Stimulated activated CD8-positive, alpha-beta memory T cell treated with anti-CD3 and anti-CD28 coated beads, Interleukin-2, amount 100 ng/mL, for 48 hours (primary cell): ENCODE data around the gene GHRL.
"Not testable (repeated sequence)": the region's sequence is repeated elsewhere in the genome, so short reads cannot be mapped to it uniquely, and the experiment has no call there.

Experiments used
- DNase-seq, 2 donors: peaks; one replicate each; pipeline ENCODE4 v3.0.0-alpha.2; 2020; ENCODE audit warnings: low read depth in 2 of 2

The GHRL gene

GRCh38 chr3:10299175-10299574 lies 6.4 kb upstream of the GHRL start:
- DNase-seq, result no peak

DNA sequence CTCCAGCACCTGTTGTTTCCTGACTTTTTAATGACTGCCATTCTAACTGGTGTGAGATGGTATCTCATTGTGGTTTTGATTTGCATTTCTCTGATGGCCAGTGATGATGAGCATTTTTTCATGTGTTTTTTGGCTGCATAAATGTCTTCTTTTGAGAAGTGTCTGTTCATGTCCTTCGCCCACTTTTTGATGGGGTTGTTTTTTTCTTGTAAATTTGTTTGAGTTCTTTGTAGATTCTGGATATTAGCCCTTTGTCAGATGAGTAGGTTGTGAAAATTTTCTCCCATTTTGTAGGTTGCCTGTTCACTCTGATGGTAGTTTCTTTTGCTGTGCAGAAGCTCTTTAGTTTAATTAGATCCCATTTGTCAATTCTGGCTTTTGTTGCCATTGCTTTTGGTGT lies 5.3 kb upstream of the GHRL start:
- DNase-seq, result not testable (repeated sequence)

GRCh38 chr3:10294030-10294586 lies 1.4 kb upstream of the GHRL start:
- DNase-seq, result no peak

- no peak for DNase-seq
Measured at GRCh38 chr3:10291641-10292040, 1.1 kb downstream of the GHRL start.

DNA sequence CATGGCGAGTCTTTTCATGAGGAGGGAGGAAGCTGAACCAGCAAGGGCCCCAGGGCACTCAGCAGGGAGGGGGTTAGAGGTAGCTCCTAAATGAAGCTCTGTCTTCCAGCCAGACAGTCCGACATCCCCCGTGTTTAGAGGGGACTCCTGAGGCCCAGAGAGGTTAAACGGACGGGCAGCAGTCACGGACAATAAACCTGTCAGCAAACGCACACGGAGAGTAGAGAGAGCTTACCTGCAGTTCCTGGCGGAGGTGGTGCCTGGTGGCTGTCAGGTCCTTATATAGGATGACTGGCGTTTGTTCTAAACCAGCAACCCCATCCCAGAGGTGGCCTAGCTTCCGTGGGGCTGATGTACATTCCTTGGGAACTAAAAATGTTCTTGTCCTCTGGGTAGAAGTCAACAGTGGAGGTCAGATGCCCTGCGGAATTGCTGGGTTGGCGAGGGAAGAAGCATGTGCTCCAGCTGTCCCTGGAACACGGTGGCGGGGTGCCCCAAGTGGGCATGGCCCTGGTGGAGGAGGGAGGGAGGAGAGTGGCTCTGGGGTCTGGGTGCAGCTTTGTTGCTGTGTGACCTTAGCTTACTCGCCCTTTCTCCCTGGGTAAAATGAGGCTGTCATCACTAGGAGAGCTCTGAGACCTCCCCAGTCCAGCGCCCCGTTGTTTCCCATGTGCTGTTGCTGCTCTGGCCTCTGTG lies 2.1 kb downstream of the GHRL start:
- no peak for DNase-seq

- DNase-seq, result no peak
Measured at GRCh38 chr3:10289787-10290355, 2.9 kb downstream of the GHRL start.

- DNase-seq, result no peak
Measured at GRCh38 chr3:10289077-10289476, 3.7 kb downstream of the GHRL start.

DNA sequence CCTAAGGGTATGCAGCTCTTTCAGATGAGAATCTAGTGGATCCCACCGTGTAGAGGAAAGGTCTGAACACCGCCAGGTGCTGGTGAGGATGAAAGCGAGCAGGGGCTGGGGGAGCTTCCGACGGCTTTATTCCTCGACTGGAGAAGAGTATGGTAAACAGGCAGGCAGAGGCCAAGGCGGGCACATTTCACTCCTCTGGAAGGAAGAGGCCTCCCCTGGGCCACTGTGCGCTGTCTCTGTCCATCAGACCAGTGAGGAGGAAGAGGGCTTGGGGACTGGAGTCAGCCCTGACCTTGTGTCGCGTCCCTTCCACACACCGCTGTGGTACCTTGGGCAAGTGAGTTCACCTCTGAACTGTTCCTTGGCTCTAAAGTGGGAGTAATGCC lies 4.2 kb downstream of the GHRL start:
- DNase-seq, result no peak

DNA sequence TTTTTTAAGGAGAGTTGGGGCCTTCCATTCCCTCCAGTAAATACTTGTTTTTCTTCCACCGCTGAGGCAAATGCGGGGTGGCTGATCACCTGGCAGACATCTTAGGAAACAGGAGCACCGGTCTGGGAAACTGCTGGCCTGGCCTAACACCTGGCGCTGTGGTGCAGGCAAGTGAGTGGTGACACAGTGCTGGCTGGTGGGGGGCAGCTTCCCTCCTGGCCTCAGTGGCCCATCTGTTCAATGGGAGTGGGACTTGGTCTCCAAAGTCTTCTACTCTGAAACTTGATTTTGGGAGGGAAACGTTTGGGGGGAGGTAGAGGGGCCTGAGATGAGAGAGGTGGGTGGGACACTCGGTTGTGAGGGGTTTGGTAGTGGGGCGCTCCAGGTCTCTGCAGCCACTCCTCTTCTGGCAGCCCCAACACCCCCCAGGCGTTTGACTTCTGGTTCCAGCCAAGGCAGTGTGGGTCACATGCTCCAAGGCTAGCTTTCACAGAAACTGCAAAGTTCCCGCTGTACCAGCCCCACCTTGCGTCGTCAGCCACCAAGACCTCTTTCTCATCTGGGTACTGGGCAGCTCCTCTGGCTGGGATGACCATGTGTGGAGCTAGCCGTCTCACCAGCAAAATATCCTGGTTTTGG lies 4.7 kb downstream of the GHRL start:
- no peak for DNase-seq

DNA sequence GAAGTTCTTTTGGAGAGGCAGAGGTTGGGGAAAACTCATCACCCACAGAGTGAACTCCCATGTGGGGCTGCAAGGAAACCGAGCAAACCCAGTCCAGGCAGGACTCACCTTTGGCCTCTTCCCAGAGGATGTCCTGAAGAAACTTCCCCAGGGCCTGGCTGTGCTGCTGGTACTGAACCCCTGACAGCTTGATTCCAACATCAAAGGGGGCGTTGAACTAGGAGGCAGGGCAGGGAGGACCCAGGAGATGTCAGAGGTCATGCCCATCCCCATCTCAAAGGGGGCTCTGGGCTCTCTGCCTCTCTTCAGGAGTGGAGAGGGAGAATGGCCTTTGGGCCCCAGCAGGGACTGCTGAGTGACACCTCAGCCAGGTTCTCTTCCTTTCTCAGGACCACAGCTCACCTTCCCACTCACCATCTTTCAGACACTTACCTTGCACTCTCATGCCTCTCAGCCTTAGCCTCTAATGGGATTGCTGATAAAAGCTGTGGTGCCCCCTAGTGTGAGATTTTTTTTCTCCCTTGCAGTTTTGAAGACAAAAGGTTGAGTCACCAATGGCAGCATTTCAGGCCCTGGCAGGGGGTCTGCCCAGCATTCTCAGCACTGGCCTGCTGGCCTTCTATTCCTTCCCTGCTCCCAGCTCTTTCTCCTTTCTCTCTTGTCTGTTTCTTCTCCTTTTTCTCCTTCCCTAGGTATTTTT lies 6.0 kb downstream of the GHRL start:
- no peak for DNase-seq

GRCh38 chr3:10286133-10286524 lies 6.6 kb downstream of the GHRL start:
- DNase-seq, result no peak

- DNase-seq, result no peak
Measured at GRCh38 chr3:10285272-10286132, 7.2 kb downstream of the GHRL start.

GRCh38 chr3:10284496-10284895 lies 8.3 kb downstream of the GHRL start:
- DNase-seq, result no peak

DNA sequence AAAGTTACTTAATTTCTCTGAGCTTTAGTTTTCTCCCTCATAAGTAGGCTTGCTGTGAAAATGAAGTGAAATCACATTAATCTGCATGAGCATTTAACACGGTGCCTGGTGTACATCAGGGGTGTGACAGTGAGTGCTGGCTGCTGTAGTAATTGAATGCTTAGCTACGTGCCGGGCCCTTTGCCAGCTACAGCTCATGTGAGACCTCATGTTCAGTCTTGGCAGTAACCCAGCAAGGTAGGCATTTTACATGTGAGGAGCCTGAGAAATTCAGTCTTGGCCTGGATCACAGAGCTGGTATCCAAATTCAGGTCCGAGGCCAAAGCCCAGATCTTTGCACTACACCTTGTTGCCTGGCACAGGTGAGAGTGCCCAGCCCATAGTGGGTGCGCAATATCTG lies 9.1 kb downstream of the GHRL start:
- no peak for DNase-seq

DNA sequence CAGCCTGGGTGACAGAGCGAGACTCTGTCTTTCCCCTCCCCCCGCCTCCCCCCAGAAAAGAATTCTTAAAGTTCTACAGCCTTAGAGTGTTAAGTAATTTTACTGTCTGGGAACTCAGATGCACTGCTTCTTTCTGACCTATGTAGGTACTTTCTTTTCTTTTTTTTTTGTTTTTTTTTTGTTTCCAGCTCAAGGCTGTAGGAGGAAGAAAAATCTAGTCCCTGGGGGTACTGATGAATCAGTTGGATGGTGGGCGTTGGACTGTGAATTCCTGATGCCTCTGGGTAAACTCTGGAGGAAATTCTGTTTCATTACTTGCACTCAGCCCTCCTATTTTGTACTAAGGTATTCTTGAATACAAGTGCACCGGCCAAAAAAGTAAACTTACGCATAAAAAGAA lies 10.8 kb downstream of the GHRL start:
- DNase-seq, result no peak

DNA sequence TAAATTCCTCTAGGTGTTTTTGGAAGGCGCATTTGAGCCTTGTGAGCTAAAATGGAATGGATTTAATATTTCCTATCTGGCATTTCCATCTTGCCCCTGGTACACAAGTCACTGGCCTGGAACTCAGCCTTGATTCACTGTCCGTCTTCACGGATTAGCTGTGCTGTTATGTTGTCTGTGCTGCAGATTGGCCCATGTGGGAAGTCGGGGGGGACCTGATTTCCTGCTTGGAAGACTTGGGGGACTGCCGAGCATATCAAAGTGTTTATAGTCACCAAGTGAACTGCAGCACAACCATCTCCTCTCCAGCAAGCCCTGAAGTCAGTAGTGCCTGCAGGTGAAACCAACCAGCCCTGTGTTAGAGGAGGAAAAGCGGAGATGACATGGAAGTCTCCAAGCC lies 12.2 kb downstream of the GHRL start:
- no peak for DNase-seq

- DNase-seq, result no peak
Measured at GRCh38 chr3:10280177-10280529, 12.6 kb downstream of the GHRL start.

DNA sequence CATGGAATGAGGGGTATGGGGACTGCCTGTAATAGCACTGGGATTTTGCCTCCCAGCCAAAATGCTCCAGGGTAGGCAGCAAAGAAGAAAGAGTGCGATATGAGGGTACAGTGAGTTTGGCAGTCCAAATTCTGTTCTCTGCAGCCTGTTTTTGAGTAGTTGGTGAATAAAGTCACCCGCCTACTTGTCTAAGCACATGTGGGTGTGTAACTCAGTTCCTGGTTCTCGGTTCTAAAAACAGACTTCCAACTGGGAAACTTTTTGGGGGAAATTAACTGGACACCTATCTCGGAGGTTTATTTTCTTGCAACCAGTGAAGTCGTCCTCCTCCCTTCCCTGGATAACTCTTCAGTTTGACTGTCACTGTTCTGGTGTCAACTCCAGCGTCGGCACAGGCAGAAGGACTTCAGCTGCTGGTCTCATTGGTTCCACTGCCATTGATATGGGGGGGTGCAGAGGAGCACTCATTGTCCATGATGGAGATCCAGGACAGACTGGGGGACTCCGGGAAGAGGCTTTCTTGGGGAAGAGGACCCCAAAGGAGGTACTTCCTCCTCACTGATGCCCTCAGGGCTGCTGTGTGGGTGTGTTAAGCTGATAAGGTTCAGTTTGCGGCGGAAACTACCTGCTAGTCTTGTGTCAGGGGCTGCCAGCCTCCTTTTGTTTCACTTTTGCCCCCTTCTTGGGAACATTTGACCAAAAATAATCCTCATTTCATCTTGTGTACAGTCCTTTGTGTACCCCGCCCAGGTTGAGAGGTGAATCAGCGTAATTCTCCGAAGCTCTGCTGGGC lies 13.2 kb downstream of the GHRL start:
- DNase-seq, result no peak

DNA sequence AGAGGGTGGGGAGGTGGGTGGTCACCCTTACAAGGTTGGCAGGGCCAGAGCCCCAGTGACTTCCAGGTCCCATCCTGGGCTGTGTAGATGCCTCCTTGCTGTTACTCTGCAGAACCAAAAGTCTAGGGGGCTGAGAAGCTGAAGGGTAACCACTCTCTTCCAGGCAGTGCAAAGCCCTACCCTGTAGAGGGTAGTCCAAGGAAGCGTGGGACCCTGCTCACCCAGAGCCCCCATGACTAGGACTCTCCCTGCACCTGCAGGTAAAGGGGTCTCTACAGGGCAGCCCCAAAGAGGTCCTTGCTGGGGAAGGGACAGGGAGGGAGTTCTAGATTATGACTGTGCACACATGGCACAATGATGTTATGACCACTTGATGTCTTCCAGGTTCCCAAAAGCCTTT lies 14.2 kb downstream of the GHRL start:
- no peak for DNase-seq

DNA sequence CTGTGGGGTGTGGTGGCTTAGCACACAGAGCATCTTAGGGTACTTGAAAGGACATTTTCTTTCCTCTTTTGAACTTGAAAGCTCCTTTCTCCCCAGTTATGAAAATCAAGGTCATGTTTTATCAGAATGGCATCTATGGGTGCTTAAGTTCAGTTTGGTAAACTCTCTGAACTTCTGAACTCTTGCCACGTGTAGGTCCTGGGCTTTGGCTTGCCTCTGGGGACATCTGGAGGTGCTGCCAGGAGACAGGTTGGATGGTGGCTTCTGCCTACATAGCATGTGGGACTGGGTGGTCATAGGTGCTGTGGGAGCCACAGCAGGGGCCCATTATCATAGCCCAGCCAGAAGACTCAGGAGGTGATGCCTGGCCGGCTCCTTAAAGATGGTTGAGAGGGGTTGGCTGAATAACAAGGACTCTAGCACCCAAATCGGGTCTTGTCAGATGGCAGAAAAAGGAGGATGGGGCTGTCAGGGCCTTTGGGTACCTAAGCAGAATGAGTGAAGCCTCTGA lies 15.6 kb downstream of the GHRL start:
- no peak for DNase-seq

- no peak for DNase-seq
Measured at GRCh38 chr3:10274601-10275000, 18.1 kb downstream of the GHRL start.
